ENCODE data around the gene CLEC2L. TPM values are rescaled to one million over a fixed set of nuclear protein-coding genes. Genes with fewer than 3 reads are reported as not detected.

CLEC2L gene
- total and polyA plus RNA-seq, 2 of the 13 experiments (the other 11 are each of a cell fraction or from before 2014, with no cell fraction given), result 0.20 to 0.25 TPM

DNA sequence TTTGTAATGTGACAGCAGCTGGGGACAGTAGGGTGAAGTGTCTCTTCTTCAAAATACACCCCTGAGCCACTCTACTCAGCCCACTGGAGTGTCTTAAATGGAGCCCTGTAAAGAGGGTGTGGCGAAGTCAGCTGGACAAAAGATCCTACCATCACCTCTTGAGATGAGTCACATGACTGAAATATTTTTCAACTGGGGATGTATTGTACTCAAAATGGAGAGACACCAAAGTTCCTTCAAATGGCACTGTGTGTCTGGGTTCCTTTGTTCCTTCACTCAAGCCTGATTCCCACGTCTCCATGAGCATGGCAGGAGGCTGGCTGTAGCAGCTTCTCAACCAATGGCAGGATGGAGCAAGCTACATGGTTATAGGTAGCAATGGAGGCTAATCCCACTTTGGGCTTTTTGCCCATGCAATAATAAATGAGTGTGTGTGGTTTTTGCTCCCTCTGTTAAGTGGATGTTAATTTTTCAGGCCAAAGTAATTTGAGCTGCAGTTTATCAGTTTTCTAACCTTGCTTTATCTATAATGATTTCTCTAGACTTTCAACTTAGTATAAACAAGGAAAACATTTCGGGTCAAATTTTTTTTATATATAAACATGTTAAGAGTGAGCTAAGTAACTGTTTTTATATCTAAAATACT is 68.2 kb downstream of the CLEC2L start:
- ChIA-PET POLR2A (no interaction called here), CTCF (ENCODE audit: low intra/inter-chr PET ratio, low total read pairs) (no interaction called here)
- Histone ChIP-seq H3K4me2 (ENCODE audit: low read depth, low read length) (no peak overlapping the region), H3K36me3 (replicated peaks in 1 of 2; ENCODE audit: control insufficient read depth in 1 of 2, insufficient read depth in 2 of 2, low read length in 2 of 2) (peaks cover 35 to 86% of the 10 kb centered on the region in 2 experiments), H3K9ac (ENCODE audit: insufficient read depth, low read depth, low read length) (no peak overlapping the region), H2AFZ (ENCODE audit: low read length) (no peak overlapping the region), H3K27me3 (ENCODE audit: control insufficient read depth in 1 of 2, insufficient read depth in 2 of 2, low read length in 2 of 2) (no peaks in the 10 kb centered on the region), H3K9me3 (ENCODE audit: low read length) (no peaks in the 10 kb centered on the region), H3K79me2 (ENCODE audit: insufficient read depth, low read length) (no peaks in the 10 kb centered on the region), H3K4me1 (ENCODE audit: insufficient read depth, low read length) (no peaks in the 10 kb centered on the region), H3K27ac (ENCODE audit: extremely low read length, insufficient read depth, low read length) (no peak overlapping the region), H4K20me1 (ENCODE audit: insufficient read depth, low read length) (no peaks in the 10 kb centered on the region), H3K4me3 (replicated peaks in 1 of 3; ENCODE audit: insufficient read depth in 1 of 3, low read depth in 2 of 3, low read length in 3 of 3) (no peak overlapping the region)
- no TSS peak for BruUV-seq (replicated peaks)
- TF ChIP-seq MATR3 (CRISPR knock-in tag; IDR thresholded peaks at IDR 0.05) (no peak), ZNF160 (CRISPR knock-in tag; IDR thresholded peaks at IDR 0.05) (no peak), TCF7 (IDR thresholded peaks at IDR 0.05; ENCODE audit: low read depth) (no peak), ZSCAN30 (CRISPR knock-in tag; IDR thresholded peaks at IDR 0.05) (no peak), ZNF674 (CRISPR knock-in tag; IDR thresholded peaks at IDR 0.05; ENCODE audit: low read depth) (no peak), EHMT2 (IDR thresholded peaks at IDR 0.05; ENCODE audit: borderline replicate concordance, low read depth, low read length) (no peak), ZNF431 (CRISPR knock-in tag; IDR thresholded peaks at IDR 0.05; ENCODE audit: borderline replicate concordance, low read depth) (no peak), ZNF720 (CRISPR knock-in tag; IDR thresholded peaks at IDR 0.05) (no peak), MAFG (CRISPR knock-in tag; IDR thresholded peaks at IDR 0.05) (no peak), ZNF329 (CRISPR knock-in tag; IDR thresholded peaks at IDR 0.05; ENCODE audit: low read depth) (no peak), ZKSCAN8 (CRISPR knock-in tag; IDR thresholded peaks at IDR 0.05; ENCODE audit: borderline replicate concordance) (no peak), NR2F6 (IDR thresholded peaks at IDR 0.05) (no peak), NR2F6 (CRISPR knock-in tag; IDR thresholded peaks at IDR 0.05) (no peak)
- TF ChIP-seq, protein P1, sequence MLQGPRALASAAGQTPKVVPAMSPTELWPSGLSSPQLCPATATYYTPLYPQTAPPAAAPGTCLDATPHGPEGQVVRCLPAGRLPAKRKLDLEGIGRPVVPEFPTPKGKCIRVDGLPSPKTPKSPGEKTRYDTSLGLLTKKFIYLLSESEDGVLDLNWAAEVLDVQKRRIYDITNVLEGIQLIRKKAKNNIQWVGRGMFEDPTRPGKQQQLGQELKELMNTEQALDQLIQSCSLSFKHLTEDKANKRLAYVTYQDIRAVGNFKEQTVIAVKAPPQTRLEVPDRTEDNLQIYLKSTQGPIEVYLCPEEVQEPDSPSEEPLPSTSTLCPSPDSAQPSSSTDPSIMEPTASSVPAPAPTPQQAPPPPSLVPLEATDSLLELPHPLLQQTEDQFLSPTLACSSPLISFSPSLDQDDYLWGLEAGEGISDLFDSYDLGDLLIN (CRISPR knock-in tag; IDR thresholded peaks at IDR 0.05; ENCODE audit: borderline replicate concordance), result no peak
- TF ChIP-seq, protein P2, sequence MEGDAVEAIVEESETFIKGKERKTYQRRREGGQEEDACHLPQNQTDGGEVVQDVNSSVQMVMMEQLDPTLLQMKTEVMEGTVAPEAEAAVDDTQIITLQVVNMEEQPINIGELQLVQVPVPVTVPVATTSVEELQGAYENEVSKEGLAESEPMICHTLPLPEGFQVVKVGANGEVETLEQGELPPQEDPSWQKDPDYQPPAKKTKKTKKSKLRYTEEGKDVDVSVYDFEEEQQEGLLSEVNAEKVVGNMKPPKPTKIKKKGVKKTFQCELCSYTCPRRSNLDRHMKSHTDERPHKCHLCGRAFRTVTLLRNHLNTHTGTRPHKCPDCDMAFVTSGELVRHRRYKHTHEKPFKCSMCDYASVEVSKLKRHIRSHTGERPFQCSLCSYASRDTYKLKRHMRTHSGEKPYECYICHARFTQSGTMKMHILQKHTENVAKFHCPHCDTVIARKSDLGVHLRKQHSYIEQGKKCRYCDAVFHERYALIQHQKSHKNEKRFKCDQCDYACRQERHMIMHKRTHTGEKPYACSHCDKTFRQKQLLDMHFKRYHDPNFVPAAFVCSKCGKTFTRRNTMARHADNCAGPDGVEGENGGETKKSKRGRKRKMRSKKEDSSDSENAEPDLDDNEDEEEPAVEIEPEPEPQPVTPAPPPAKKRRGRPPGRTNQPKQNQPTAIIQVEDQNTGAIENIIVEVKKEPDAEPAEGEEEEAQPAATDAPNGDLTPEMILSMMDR (CRISPR knock-in tag; IDR thresholded peaks at IDR 0.05), result no peak
- 95% methylated on average over 3 of the region's 3 CpGs for WGBS (ENCODE audit: low lambda C conversion rate)
- DNase-seq (ENCODE audit: low spot score) (no peak), FAIRE-seq (no peak), ATAC-seq (no peak)
- intact Hi-C loops (cut with micrococcal nuclease; ENCODE audit: unreplicated experiment), result no loop called here
- in situ Hi-C loops (cut with HindIII; ENCODE audit: extremely low pct_ligation_motif_present, low pct_unique_long_range_greater_than_20kb), result no loop called here

Measured in HepG2 (cell line).